Measurements from ENCODE around the gene LRRC17.

- no peak for TF ChIP-seq REST (tag by site-specific recombination; IDR thresholded peaks at IDR 0.05)
- TF ChIP-seq ZNF404 (tag by site-specific recombination; IDR thresholded peaks at IDR 0.05), result no peak
- TF ChIP-seq ATF2 (tag by site-specific recombination; IDR thresholded peaks at IDR 0.05; ENCODE audit: low read depth), result no peak
- TF ChIP-seq PBX3 (CRISPR knock-in tag; IDR thresholded peaks at IDR 0.05), result no peak
- no peak for TF ChIP-seq CTCF (tag by site-specific recombination; IDR thresholded peaks at IDR 0.05)
- no peak for TF ChIP-seq ZNF776 (tag by site-specific recombination; IDR thresholded peaks at IDR 0.05; ENCODE audit: borderline replicate concordance)
- TF ChIP-seq ZNF571 (tag by site-specific recombination; IDR thresholded peaks at IDR 0.05), result no peak
- TF ChIP-seq ZNF175 (tag by site-specific recombination; IDR thresholded peaks at IDR 0.05), result no peak
- TF ChIP-seq ZNF473 (tag by site-specific recombination; IDR thresholded peaks at IDR 0.05), result no peak
- TF ChIP-seq ZNF580 (tag by site-specific recombination; IDR thresholded peaks at IDR 0.05), result no peak
Measured at GRCh38 chr7:102926783-102927140, 14.0 kb downstream of the LRRC17 start.

All from HEK293 (cell line).